Suppressor macrophage (primary cell): ENCODE results near the gene TRUB1.

ENCODE experiments used
- DNase-seq, 4 experiments: peaks; one replicate each; pipeline ENCODE4 v3.0.0-alpha.2; 2020 to 2022

The TRUB1 gene

DNA sequence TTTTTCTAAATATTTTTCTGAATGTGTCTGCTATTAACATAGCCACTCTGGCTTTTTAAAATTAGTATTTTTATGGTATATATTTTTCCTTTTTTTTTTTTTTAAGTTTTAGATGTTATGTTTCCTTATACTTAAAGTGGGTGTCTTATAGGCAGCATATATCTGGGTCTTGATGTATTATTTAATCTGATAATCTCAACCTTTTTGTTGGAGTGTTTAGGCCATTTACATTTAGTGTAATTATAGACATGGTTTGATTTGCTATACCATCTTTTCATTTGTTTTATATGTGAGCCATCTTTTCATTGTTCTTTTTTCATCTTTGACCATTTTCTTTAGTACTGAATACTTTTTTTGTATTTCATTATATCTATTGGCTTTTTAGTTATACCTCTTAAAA is 45.0 kb downstream of the TRUB1 start:
- no peak for DNase-seq

DNA sequence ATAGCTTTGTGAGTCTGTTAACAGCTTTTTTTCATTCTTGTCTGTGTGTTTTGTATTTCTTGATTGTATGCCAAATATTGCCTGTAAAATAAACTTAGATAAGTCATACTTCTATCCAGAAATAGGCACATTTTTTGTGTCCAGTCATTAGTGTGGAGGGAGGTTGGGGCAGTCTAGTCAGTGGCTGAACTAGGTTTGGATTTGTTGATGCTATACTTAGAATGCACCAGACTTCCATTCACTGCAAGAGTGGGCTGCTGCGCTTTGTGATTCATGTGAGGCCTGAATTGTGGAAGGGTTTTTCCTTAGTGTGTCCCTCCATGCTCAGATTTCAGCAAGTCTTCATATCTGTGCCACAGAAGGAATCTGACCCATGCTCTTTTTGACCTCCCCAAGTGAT is 50.0 kb downstream of the TRUB1 start:
- no peak for DNase-seq

- DNase-seq, result no peak
Observed at GRCh38 chr10:114990586-114990985, 52.6 kb downstream of the TRUB1 start.

GRCh38 chr10:114990991-114991390 is 53.0 kb downstream of the TRUB1 start:
- no peak for DNase-seq

DNA sequence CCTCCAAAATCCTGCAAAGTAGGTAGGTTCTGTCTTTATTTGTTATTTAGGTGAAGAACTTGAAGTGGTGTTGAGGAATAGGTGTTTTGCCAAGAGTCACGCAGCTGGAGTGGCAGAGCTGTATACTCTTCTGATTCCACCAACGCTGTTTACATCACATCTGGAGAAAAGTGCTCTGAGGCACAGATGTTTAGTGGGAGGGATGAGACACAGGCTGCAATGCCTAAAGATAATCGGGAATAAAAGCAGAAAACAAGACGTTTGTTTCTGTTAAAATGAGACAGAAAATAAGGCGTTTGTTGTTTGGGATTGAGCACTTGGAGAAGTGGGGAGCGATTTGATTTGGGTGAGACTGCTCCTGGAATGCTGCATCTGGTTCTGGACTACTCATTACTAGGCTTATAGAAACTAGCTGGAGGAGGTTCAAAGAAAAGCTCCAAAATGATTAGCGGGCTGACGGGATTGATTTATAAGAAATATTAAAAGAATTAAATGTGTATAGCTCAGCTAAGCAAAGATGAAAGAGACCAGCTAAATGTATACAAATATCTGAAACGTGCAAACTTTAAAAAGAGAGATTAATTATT is 54.3 kb downstream of the TRUB1 start:
- DNase-seq, result no peak

- DNase-seq, result no peak
Observed at GRCh38 chr10:114995468-114996247, 57.7 kb downstream of the TRUB1 start.

DNA sequence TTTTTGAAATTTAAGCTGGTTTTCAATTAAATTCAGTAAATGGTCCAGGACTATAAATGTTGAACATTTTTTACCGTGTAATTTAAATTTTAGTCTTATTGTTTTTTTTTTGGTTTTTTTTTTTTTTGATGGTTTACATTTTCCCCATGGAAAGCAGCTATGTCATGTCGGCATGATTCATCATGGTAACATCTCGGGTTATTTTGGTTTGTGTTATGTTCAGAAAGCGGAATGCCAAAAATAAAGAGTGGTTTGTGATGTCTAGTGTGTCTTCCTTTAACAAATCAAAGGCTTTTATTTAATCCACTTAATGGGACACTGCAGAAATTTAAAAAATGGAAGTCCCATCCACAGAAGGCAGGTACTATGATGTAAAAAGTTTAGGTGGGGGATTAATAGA is 58.5 kb downstream of the TRUB1 start:
- DNase-seq, result no peak

DNA sequence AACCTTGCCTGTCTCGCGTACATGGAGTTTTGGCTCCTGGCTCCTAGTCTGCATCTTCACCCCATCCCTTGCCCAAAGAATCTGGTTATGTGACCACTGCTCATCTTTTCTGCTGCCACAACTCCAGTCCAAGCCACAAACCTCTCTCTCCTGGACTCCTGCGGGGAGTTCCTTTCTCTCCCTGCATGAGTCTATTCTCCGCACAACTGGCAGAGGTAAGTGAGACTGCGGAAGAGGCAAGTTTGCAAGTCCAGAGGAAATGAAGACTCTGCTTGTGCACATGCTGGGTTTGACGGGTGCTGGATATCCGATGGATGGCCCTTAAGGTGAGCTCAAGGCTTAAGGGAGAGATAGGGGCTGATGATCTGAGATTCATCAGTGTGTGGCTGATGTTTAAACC is 61.0 kb downstream of the TRUB1 start:
- no peak for DNase-seq

DNA sequence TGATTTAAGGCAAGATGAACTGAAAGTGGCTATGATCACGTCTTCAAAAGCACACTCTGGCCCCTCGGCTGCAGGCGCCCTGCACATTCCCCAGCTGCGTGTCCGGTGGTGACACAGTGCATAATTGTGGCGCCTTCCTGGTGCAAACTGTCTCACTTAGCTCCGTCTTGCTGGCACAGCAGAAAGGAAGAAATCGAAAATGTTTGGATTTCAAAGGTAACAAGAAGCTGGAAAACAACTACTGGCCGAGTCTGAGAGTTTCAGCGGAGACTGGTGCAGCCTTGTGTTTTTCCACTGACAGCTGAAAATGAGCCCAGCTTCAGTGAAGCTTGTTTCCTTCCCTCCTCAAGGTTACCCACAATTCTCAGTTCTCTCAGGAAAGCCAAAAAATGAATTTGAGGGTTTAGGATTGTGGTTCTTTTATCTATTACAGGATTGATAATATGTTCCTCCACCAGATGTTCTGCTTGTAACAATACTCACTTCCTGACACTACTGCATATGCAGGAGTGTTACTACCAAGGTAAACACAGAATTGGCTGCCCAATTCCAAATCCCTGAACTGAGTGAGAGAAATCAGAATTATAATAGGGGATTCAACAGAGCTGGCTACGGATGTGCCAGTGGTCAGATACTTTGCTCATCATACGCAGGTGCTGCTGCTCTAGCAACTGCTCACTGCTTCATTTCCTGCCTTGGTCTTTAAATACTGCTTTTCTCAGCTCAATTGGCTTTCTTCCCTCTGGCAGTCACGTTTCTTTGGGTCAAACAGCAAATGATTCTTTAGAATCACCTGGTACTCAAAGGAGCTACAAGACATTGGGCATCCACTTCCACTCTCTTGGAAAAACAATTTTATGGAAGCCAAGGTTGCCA is 63.7 kb downstream of the TRUB1 start:
- no peak for DNase-seq

DNA sequence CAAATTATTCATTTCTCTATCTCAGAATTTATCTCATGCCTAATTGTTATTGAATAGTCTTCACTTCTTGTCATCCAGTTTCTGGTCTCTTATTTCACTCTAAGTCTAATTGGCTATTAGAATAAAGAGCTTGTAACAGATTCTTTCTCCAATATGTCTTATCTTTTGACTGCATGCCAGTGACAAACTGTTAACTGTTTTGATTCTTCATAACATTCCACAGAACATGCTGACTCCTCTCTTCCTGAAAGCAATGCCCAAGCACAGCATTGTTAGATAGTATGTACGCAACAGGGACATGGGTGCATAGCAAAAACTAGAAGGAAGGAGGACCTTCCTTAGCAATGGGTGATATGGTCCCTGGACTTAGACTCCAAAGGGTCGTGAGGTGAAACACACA is 65.4 kb downstream of the TRUB1 start:
- DNase-seq, result no peak

- DNase-seq, result no peak
Observed at GRCh38 chr10:115004236-115004862, 66.4 kb downstream of the TRUB1 start.

DNA sequence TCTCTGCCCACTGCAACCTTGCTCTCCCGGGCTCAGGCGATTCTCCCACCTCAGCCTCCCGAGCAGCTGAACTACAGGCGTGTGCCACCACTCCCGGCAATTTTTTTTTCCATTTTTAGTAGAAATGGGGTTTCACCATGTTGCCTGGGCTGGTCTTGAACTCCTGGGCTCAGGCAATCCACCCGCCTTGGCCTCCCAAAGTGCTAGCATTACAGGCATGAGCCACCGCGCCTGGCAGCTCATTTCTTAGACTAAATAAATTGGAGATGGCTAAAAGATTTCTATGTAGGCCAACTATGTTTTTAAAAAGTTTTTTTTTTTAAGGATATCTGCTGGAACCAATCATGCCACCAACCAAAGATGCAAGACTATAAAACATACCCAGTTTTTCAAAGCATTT is 67.8 kb downstream of the TRUB1 start:
- no peak for DNase-seq

GRCh38 chr10:115018185-115018931 is 80.4 kb downstream of the TRUB1 start:
- DNase-seq, result no peak

DNA sequence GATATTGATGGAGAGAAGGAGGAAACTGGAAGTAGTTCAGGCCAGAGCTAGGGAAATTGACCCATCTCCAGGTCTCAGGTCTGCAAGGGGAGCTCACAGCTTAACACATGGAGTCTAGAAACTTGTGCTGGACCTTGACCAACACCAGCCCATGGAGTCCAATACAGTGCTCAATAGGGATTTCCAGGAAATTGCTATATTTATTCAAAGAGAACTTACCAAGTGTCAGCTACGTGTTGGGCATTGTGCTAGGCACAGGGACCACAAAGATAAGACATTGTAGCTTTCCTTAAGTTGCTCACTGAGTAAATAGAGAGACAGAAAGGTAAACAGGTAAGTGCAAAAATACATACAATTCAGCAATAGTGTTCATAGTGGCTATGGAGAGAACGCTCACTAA is 82.5 kb downstream of the TRUB1 start:
- no peak for DNase-seq

GRCh38 chr10:115022733-115023132 is 84.7 kb downstream of the TRUB1 start:
- no peak for DNase-seq

GRCh38 chr10:115023715-115024114 is 85.7 kb downstream of the TRUB1 start:
- DNase-seq, result no peak

DNA sequence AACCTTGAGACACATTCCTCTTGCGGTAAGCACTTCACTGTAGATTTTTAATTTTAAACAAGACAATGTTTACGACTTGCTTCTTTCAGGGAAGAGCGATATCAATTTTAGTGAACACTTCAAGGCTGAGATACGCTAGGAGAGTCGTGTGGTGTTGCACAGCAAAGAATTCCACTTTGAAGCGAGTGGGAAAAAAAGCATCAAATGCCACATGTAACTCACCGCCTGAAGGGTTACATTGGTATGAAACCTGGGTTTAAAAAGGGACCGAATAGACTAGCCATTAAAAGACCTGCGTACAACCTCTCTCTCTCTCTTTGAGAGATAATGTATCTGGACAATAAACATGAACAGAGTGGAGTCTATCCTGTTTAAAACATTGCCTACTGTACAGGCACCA is 86.4 kb downstream of the TRUB1 start:
- DNase-seq, result no peak

GRCh38 chr10:115026056-115026745 is 88.2 kb downstream of the TRUB1 start:
- no peak for DNase-seq

DNA sequence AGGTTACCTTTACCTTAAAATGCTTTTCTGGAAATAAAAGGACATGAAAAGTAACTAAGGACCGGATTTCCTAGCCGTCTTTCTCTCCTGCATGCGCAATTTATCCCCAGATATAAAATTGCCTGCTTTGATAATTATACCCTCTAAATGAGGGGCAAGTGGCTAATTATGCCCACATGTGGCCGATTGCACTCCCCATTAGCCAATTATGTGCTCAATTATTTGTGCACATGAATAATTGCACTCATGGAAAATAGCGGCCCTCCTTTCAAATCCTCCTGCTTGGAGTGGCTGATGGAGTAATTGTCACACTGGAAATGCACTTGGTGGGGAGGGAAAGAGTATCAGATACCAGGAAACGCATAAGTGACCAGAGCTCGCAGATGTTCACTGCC is 88.7 kb downstream of the TRUB1 start:
- no peak for DNase-seq
